GM12874 (cell line): ENCODE results near the gene TLE3.

ENCODE experiments used
- CTCF ChIP-seq: IDR thresholded peaks from 2 replicates; pipeline ENCODE4 v1.5.1; 2011; ENCODE audit warnings: low read depth, mild to moderate bottlenecking, control low read depth, low read length, moderate library complexity; ENCODE audit not compliant: insufficient read depth

Gene TLE3

GRCh38 chr15:70132139-70132538 lies 34.4 kb upstream of the TLE3 start:
- no peak for TF ChIP-seq CTCF

- no peak for TF ChIP-seq CTCF
These were observed 30.9 kb upstream of the TLE3 start for GRCh38 chr15:70128414-70129140.

GRCh38 chr15:70127770-70128413 lies 30.2 kb upstream of the TLE3 start:
- TF ChIP-seq CTCF, result no peak

GRCh38 chr15:70127288-70127746 lies 29.6 kb upstream of the TLE3 start:
- TF ChIP-seq CTCF, result no peak

GRCh38 chr15:70126362-70126761 lies 28.6 kb upstream of the TLE3 start:
- no peak for TF ChIP-seq CTCF

- no peak for TF ChIP-seq CTCF
These were observed 27.9 kb upstream of the TLE3 start for GRCh38 chr15:70125605-70126004.

- no peak for TF ChIP-seq CTCF
These were observed 24.0 kb upstream of the TLE3 start for GRCh38 chr15:70121624-70122302.
